Astrocyte (in vitro differentiated cells and primary cell): ENCODE results near the gene RSPH3. TPM values are rescaled to one million over a fixed set of nuclear protein-coding genes. Genes with fewer than 3 reads are reported as not detected.

Experiments
- DNase-seq: peaks from one replicate; pipeline ENCODE4 v3.0.0-alpha.2; 2010; ENCODE audit warnings: low read depth
- FAIRE-seq: peaks from 2 replicates; lab custom pipeline; 2011; peaks lifted over from hg19 to GRCh38; lab: Jason Lieb, UNC
- H2AFZ ChIP-seq: 2 replicates; pipeline ENCODE4 v1.6.0; 2012; ENCODE audit warnings: low read depth, low read length, inconsistent platforms
- H3K27ac ChIP-seq: 2 replicates; pipeline ENCODE4 v1.5.1; 2011; ENCODE audit warnings: low read depth, low read length, inconsistent platforms
- H3K27me3 ChIP-seq: 2 replicates; pipeline ENCODE4 v1.6.0; 2011; ENCODE audit warnings: low read length, inconsistent platforms; ENCODE audit not compliant: insufficient read depth
- H3K36me3 ChIP-seq: 2 replicates; pipeline ENCODE4 v1.5.1; 2011; ENCODE audit warnings: low read length, inconsistent platforms; ENCODE audit not compliant: insufficient read depth
- H3K4me1 ChIP-seq: 2 replicates; pipeline ENCODE4 v1.5.1; 2011; ENCODE audit warnings: low read length, inconsistent platforms; ENCODE audit not compliant: insufficient read depth
- H3K4me2 ChIP-seq: 2 replicates; pipeline ENCODE4 v1.6.0; 2012; ENCODE audit warnings: low read length, inconsistent platforms
- H3K4me3 ChIP-seq: 2 replicates; pipeline ENCODE4 v1.5.1; 2011; ENCODE audit warnings: low read depth, mild to moderate bottlenecking, low read length, inconsistent platforms; ENCODE audit not compliant: insufficient read depth
- H3K79me2 ChIP-seq: 2 replicates; pipeline ENCODE4 v1.6.0; 2012; ENCODE audit warnings: mild to moderate bottlenecking, low read length, inconsistent platforms; ENCODE audit not compliant: insufficient read depth
- H3K9ac ChIP-seq: 2 replicates; pipeline ENCODE4 v1.6.0; 2012; ENCODE audit warnings: mild to moderate bottlenecking, low read length, inconsistent platforms
- H3K9me3 ChIP-seq: 2 replicates; pipeline ENCODE4 v1.5.1; 2012; ENCODE audit warnings: low read depth, mild to moderate bottlenecking, low read length, inconsistent platforms; ENCODE audit not compliant: insufficient read depth
- H4K20me1 ChIP-seq: 2 replicates; pipeline ENCODE4 v1.6.0; 2012; ENCODE audit warnings: low read length, inconsistent platforms; ENCODE audit not compliant: insufficient read depth
- H3K27ac Mint-ChIP-seq: one replicate; pipeline ENCODE4 v1.8.0; 2021; ENCODE audit warnings: mild to moderate bottlenecking, mixed read lengths; ENCODE audit not compliant: unreplicated experiment
- H3K27me3 Mint-ChIP-seq: one replicate; pipeline ENCODE4 v1.8.0; 2021; ENCODE audit warnings: low read depth, mixed read lengths; ENCODE audit not compliant: unreplicated experiment
- H3K36me3 Mint-ChIP-seq: one replicate; pipeline ENCODE4 v1.8.0; 2021; ENCODE audit warnings: low read depth, mixed read lengths; ENCODE audit not compliant: unreplicated experiment
- H3K4me1 Mint-ChIP-seq: one replicate; pipeline ENCODE4 v1.8.0; 2021; ENCODE audit warnings: low read depth, mixed read lengths; ENCODE audit not compliant: unreplicated experiment
- H3K4me3 Mint-ChIP-seq: one replicate; pipeline ENCODE4 v1.8.0; 2021; ENCODE audit warnings: mild to moderate bottlenecking, moderate library complexity, mixed read lengths; ENCODE audit not compliant: unreplicated experiment
- H3K9me3 Mint-ChIP-seq: one replicate; pipeline ENCODE4 v1.8.0; 2021; ENCODE audit warnings: mild to moderate bottlenecking, mixed read lengths; ENCODE audit not compliant: unreplicated experiment
- EZH2 ChIP-seq: IDR thresholded peaks from 2 replicates; pipeline ENCODE4 v1.6.1; 2012; ENCODE audit warnings: mild to moderate bottlenecking, low read length, inconsistent platforms; ENCODE audit not compliant: insufficient read depth
- total RNA-seq: library from RNA; stranded (reverse); gene quantifications from 2 replicates; pipeline ENCODE4 v1.2.1, GENCODE V29; 2021
- TF ChIP-seq, protein P1 (sequence below): IDR thresholded peaks from 2 replicates; pipeline ENCODE4 v1.5.1; 2011; ENCODE audit warnings: low read depth, mild to moderate bottlenecking, inconsistent platforms, low read length, moderate library complexity; ENCODE audit not compliant: insufficient read depth

Gene RSPH3
- total RNA-seq, 1 donor from 2014 or later: 10.2 TPM

DNA sequence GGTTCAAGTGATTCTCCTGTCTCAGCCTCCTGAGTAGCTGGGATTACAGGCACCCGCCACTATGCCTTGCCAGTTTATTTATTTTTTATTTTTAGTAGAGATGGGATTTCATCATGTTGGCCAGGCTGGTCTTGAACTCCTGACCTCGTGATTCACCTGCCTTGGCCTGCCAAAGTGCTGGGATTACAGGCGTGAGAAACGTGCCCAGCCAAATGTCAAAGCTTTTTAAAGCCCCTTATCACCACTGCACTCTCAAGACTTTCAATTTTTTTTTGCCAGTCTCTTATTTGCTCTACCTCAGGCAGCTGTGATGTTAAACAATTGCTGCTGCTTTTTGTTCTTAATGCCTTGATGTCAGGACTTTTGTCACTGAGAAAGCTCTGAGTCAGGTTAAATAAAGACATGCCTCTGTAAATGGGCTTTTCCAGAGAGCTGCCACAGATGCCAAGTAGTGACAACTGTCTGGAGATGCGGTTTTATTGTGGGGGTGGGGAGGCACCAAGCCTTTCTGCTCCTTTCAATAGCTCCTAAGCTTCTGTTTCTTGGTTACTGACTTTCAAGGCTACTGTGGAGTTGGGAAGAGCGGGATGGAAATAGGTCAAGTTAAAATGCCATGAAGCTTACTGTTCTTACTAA is 29.2 kb downstream of the RSPH3 start:
- no peak overlapping the region for H3K4me3 ChIP-seq
- no peaks in the 10 kb centered on the region for H3K4me1 ChIP-seq
- H3K36me3 Mint-ChIP-seq: peaks cover 11% of the 10 kb centered on the region
- no peaks in the 10 kb centered on the region for H3K27me3 Mint-ChIP-seq
- no peaks in the 10 kb centered on the region for H3K79me2 ChIP-seq
- peaks cover 14% of the 10 kb centered on the region for H3K9me3 Mint-ChIP-seq
- no peak overlapping the region for H3K27ac ChIP-seq
- DNase-seq: no peak
- H3K9me3 ChIP-seq: no peaks in the 10 kb centered on the region
- no peak overlapping the region for H2AFZ ChIP-seq
- no peaks in the 10 kb centered on the region for H3K36me3 ChIP-seq
- no peaks in the 10 kb centered on the region for H4K20me1 ChIP-seq
- TF ChIP-seq, protein P1, sequence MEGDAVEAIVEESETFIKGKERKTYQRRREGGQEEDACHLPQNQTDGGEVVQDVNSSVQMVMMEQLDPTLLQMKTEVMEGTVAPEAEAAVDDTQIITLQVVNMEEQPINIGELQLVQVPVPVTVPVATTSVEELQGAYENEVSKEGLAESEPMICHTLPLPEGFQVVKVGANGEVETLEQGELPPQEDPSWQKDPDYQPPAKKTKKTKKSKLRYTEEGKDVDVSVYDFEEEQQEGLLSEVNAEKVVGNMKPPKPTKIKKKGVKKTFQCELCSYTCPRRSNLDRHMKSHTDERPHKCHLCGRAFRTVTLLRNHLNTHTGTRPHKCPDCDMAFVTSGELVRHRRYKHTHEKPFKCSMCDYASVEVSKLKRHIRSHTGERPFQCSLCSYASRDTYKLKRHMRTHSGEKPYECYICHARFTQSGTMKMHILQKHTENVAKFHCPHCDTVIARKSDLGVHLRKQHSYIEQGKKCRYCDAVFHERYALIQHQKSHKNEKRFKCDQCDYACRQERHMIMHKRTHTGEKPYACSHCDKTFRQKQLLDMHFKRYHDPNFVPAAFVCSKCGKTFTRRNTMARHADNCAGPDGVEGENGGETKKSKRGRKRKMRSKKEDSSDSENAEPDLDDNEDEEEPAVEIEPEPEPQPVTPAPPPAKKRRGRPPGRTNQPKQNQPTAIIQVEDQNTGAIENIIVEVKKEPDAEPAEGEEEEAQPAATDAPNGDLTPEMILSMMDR: no peak
- TF ChIP-seq EZH2: no peak
- H3K27ac Mint-ChIP-seq: no peak overlapping the region
- no peak overlapping the region for H3K4me2 ChIP-seq
- no peak for FAIRE-seq
- H3K4me1 Mint-ChIP-seq: peaks cover 2% of the 10 kb centered on the region
- H3K27me3 ChIP-seq: no peaks in the 10 kb centered on the region
- no peak overlapping the region for H3K9ac ChIP-seq
- no peak overlapping the region for H3K4me3 Mint-ChIP-seq

DNA sequence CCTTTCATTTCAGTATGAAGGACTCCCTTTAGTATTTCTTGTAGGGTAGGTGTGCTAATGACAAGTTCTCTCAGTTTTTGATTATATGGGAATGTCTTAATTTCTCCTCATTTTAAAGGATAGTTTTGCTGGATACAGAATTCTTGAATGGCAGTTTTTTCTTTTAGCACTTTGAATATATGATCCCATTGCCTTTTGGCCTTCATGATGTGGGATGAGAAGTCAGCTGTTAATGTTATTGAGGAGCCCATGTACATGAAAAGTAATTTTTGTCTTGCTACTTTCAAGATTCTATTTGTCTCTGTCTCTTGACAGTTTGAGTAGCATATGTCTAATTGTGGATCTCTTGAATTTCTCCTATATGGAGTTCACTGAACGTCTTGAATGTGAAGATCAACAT is 30.9 kb downstream of the RSPH3 start:
- Histone ChIP-seq H3K4me2 (no peak overlapping the region), H3K79me2 (no peaks in the 10 kb centered on the region), H3K9ac (no peak overlapping the region), H3K27ac (no peak overlapping the region), H3K4me1 (no peaks in the 10 kb centered on the region), H3K9me3 (no peaks in the 10 kb centered on the region), H3K4me3 (no peak overlapping the region), H2AFZ (no peak overlapping the region), H3K27me3 (no peaks in the 10 kb centered on the region), H4K20me1 (no peaks in the 10 kb centered on the region), H3K36me3 (no peaks in the 10 kb centered on the region)
- no peak for DNase-seq
- peaks cover 11% of the 10 kb centered on the region for H3K36me3 Mint-ChIP-seq
- TF ChIP-seq, protein P1: no peak
- TF ChIP-seq EZH2: no peak
- no peak overlapping the region for H3K27ac Mint-ChIP-seq
- no peak overlapping the region for H3K4me3 Mint-ChIP-seq
- H3K4me1 Mint-ChIP-seq: peaks cover 2% of the 10 kb centered on the region
- no peak for FAIRE-seq
- peaks cover 14% of the 10 kb centered on the region for H3K9me3 Mint-ChIP-seq
- no peaks in the 10 kb centered on the region for H3K27me3 Mint-ChIP-seq
